DND-41 (cell line): ENCODE measurements around the gene HOXD12.

Source experiments
- ATAC-seq: fragments of 200-7000 bp; cut with Tn5 transposase; 3 replicates; pipeline ENCODE4 v1.9.1; 2021; ENCODE audit warnings: low read depth; ENCODE audit not compliant: insufficient read depth
- DNase-seq: peaks from one replicate; pipeline ENCODE4 v3.0.0-alpha.2; 2020
- H2AFZ ChIP-seq: 2 replicates; pipeline ENCODE4 v1.6.0; 2012; ENCODE audit warnings: low read depth, low read length
- H3K27ac ChIP-seq: 2 replicates; pipeline ENCODE4 v1.5.1; 2012; ENCODE audit warnings: low read length, inconsistent platforms
- H3K27me3 ChIP-seq: fragments of 200-600 bp; sonication (generic); 2 replicates; pipeline ENCODE4 v1.6.0; 2012; ENCODE audit warnings: low read length, mild to moderate bottlenecking, inconsistent platforms; ENCODE audit not compliant: insufficient read depth, poor library complexity
- H3K36me3 ChIP-seq: 2 replicates; pipeline ENCODE4 v1.5.1; 2012; ENCODE audit warnings: low read length, inconsistent platforms; ENCODE audit not compliant: insufficient read depth
- H3K4me1 ChIP-seq: 2 replicates; pipeline ENCODE4 v1.5.1; 2012; ENCODE audit warnings: mild to moderate bottlenecking, low read length; ENCODE audit not compliant: insufficient read depth
- H3K4me2 ChIP-seq: 2 replicates; pipeline ENCODE4 v1.6.0; 2012; ENCODE audit warnings: mild to moderate bottlenecking, moderate library complexity, low read length, inconsistent platforms; ENCODE audit not compliant: insufficient read depth
- H3K4me3 ChIP-seq, 2 experiments: fragments of 200-600 bp in 1 of 2; shearing (Covaris generic) in 1 of 2; 2 replicates each; pipeline ENCODE4 v1.5.1; 2012 to 2016; ENCODE audit warnings: inconsistent platforms in 2 of 2, low read length in 2 of 2, mild to moderate bottlenecking in 2 of 2, low read depth in 1 of 2, moderate library complexity in 1 of 2
- H3K79me2 ChIP-seq: 2 replicates; pipeline ENCODE4 v1.6.0; 2012; ENCODE audit warnings: low read length, inconsistent platforms; ENCODE audit not compliant: insufficient read depth
- H3K9ac ChIP-seq: 2 replicates; pipeline ENCODE4 v1.6.0; 2012; ENCODE audit warnings: low read depth, mild to moderate bottlenecking, inconsistent platforms, low read length, moderate library complexity
- H3K9me3 ChIP-seq: 2 replicates; pipeline ENCODE4 v1.5.1; 2012; ENCODE audit warnings: low read length, moderate library complexity, mild to moderate bottlenecking, inconsistent platforms; ENCODE audit not compliant: insufficient read depth, severe bottlenecking
- H4K20me1 ChIP-seq: 2 replicates; pipeline ENCODE4 v1.6.0; 2012; ENCODE audit warnings: low read length; ENCODE audit not compliant: insufficient read depth
- EZH2 ChIP-seq: IDR thresholded peaks from 3 replicates; pipeline ENCODE4 v1.6.1; 2012; ENCODE audit warnings: borderline replicate concordance, low read depth, mild to moderate bottlenecking, moderate library complexity, low read length, inconsistent platforms; ENCODE audit not compliant: severe bottlenecking
- TF ChIP-seq, protein P1 (sequence below): IDR thresholded peaks from 2 replicates; pipeline ENCODE4 v1.5.1; 2012; ENCODE audit warnings: borderline replicate concordance, low read length, moderate library complexity, mild to moderate bottlenecking; ENCODE audit not compliant: poor library complexity, severe bottlenecking; ENCODE audit errors: extremely low read depth

The HOXD12 gene

DNA sequence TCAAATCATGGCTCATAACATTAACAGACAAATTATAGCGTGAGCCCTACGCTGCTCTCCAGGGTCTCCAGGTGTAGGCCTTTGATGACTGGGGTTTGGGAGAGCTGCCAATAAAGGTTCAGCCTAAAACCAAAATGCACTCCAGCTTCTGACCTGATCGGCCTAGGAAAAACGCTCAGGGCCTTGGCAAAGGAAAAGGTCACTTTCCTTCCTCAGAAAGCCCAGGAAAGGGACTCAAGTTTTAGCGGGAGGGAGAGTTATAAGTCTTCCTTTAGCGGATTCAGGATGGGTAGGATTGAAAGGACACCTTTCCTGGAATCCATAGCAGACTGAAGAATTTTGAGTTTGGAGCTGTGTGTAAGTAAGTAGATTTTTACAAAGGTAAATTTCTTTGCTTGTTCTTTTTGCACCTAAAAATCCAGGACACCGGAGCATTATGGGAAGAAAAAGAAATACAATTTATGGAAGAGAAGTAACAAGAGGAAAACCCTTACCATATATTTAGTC is 24.6 kb upstream of the HOXD12 start:
- ATAC-seq (no peak), DNase-seq (no peak)
- H3K27ac ChIP-seq = no peak overlapping the region
- H3K4me3 ChIP-seq = no peak overlapping the region
- no peaks in the 10 kb centered on the region for H3K4me1 ChIP-seq
- no peaks in the 10 kb centered on the region for H3K79me2 ChIP-seq
- no peaks in the 10 kb centered on the region for H3K36me3 ChIP-seq
- H3K9me3 ChIP-seq = no peaks in the 10 kb centered on the region
- TF ChIP-seq, protein P1, sequence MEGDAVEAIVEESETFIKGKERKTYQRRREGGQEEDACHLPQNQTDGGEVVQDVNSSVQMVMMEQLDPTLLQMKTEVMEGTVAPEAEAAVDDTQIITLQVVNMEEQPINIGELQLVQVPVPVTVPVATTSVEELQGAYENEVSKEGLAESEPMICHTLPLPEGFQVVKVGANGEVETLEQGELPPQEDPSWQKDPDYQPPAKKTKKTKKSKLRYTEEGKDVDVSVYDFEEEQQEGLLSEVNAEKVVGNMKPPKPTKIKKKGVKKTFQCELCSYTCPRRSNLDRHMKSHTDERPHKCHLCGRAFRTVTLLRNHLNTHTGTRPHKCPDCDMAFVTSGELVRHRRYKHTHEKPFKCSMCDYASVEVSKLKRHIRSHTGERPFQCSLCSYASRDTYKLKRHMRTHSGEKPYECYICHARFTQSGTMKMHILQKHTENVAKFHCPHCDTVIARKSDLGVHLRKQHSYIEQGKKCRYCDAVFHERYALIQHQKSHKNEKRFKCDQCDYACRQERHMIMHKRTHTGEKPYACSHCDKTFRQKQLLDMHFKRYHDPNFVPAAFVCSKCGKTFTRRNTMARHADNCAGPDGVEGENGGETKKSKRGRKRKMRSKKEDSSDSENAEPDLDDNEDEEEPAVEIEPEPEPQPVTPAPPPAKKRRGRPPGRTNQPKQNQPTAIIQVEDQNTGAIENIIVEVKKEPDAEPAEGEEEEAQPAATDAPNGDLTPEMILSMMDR = no peak
- no peak for TF ChIP-seq EZH2
- H3K27me3 ChIP-seq = peaks cover 26% of the 10 kb centered on the region
- H4K20me1 ChIP-seq = no peaks in the 10 kb centered on the region
- H3K4me2 ChIP-seq = no peak overlapping the region
- no peak overlapping the region for H3K9ac ChIP-seq
- no peak overlapping the region for H2AFZ ChIP-seq

DNA sequence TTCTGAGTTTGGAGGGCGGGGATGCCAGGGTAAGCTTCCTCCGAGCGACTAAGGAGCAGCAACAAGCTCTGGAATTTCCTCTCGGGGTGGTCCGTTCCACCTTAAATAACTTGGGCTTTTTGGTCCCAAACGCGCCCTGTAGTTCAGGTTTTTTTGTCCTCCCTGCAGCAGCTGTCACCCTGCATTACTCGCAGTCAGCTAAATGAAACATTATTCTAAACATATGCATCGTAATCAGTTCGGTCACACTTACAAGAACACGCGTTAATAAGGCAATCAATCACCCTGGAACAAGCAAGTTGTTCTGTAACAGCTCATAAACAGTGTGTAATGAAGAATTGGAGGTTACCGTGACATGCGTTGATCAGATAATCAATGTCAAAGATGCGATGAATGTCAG is 24.1 kb upstream of the HOXD12 start:
- H3K4me2 ChIP-seq = no peak overlapping the region
- TF ChIP-seq EZH2 = no peak
- TF ChIP-seq, protein P1 = no peak
- no peaks in the 10 kb centered on the region for H3K9me3 ChIP-seq
- H3K27ac ChIP-seq = no peak overlapping the region
- DNase-seq (no peak), ATAC-seq (no peak)
- no peak overlapping the region for H3K9ac ChIP-seq
- H3K4me3 ChIP-seq = no peak overlapping the region
- no peaks in the 10 kb centered on the region for H3K36me3 ChIP-seq
- H3K4me1 ChIP-seq = no peaks in the 10 kb centered on the region
- H3K79me2 ChIP-seq = no peaks in the 10 kb centered on the region
- H2AFZ ChIP-seq = no peak overlapping the region
- peaks cover 26% of the 10 kb centered on the region for H3K27me3 ChIP-seq
- no peaks in the 10 kb centered on the region for H4K20me1 ChIP-seq

DNA sequence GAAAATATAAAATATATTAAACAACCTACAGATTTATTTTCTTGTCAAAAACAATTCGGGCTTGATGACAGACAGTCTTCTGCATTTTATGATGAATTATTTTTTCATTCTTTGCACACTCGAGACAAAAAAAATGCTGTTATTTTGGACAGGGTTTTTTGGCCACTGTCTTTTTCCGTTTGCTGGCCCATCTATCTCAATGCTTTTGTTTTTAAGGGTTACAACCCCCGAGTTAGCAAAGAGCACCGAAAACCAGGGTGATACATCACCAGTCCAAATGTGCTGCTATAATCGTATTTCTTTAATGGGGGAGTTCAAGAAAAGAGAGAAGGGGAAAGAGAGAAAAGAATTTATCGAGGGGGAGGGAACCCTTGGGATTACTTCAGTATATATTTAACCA is 23.5 kb upstream of the HOXD12 start:
- no peaks in the 10 kb centered on the region for H3K4me1 ChIP-seq
- TF ChIP-seq, protein P1 = no peak
- TF ChIP-seq EZH2 = no peak
- no peaks in the 10 kb centered on the region for H3K36me3 ChIP-seq
- H3K4me2 ChIP-seq = no peak overlapping the region
- no peak overlapping the region for H3K27ac ChIP-seq
- no peaks in the 10 kb centered on the region for H3K79me2 ChIP-seq
- no peak overlapping the region for H3K9ac ChIP-seq
- peaks cover 26% of the 10 kb centered on the region for H3K27me3 ChIP-seq
- ATAC-seq (no peak), DNase-seq (no peak)
- no peaks in the 10 kb centered on the region for H3K9me3 ChIP-seq
- H4K20me1 ChIP-seq = no peaks in the 10 kb centered on the region
- no peak overlapping the region for H2AFZ ChIP-seq
- H3K4me3 ChIP-seq = no peak overlapping the region

DNA sequence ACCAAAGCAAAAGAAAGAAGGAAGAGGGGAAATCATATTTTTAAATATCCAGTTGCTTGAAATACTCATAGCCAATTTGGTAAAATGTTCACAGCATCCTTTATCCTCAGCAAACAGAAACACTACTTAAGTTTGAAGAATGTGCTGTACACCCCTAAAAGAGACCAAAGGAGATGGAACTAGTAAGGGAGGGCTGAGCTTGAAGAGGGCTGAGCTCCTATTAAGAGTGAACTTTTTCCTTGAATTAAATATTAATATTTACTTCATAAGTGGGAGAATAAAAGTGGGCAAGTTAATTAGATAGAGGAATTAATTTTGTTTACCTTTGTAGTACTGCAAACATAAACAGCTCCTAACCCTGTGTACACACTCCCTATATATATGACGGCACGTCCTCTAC is 22.8 kb upstream of the HOXD12 start:
- Histone ChIP-seq H3K9me3 (no peaks in the 10 kb centered on the region), H3K4me3 (no peak overlapping the region), H3K4me1 (no peaks in the 10 kb centered on the region), H4K20me1 (no peaks in the 10 kb centered on the region), H3K27me3 (peaks cover 26% of the 10 kb centered on the region), H2AFZ (no peak overlapping the region), H3K36me3 (no peaks in the 10 kb centered on the region), H3K27ac (no peak overlapping the region), H3K9ac (no peak overlapping the region), H3K4me2 (no peak overlapping the region), H3K79me2 (no peaks in the 10 kb centered on the region)
- ATAC-seq = no peak
- no peak for DNase-seq
- TF ChIP-seq, protein P1 = no peak
- TF ChIP-seq EZH2 = no peak
